ENCODE results near the gene EPO.
"Not testable (repeated sequence)": the region's sequence is repeated elsewhere in the genome, so short reads cannot be mapped to it uniquely, and the experiment has no call there.

The EPO gene

DNA sequence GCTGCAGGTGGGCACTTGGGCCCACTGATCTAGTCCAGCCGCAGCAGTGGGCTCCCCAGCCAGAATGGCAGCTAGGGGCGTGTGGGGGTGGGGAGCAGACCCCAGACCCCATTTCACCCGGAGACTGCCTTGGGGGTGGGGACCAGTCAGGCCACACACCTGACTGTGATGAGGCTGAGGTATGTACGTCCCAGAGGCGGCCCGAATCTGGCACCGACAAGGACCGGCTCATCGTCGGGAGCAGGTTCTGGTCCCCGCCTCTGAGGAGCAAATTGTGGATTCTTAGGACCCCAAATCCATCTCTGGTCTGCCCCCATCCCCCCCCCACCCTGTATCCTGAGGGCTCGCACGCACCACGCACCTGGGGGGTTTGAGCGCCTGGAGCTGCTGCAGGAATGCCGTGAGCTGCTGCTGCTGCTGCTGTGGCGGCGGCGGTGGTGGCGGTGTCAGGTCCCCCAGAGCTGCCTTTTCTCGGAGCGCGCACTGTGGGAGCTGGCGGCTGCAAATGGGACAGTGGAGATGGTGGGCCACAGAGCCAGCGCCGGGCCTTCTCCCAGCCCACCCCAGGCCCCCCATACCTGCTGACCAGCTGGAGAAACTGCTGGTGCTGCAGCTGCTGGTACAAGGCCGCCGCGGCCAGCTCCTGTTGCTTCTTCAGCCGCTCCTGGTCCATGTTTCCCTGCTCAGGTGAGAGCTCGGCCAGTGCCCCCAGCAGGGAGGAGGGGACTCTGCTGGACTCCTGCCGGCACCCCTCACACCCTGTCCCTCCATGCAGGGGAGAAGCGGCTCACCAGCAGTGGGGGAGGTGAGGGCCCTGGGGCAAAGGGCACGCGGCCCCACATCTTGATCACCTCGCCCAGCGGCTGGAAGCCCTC lies 36.4 kb upstream of the EPO start:
- DNase-seq: no peak

DNA sequence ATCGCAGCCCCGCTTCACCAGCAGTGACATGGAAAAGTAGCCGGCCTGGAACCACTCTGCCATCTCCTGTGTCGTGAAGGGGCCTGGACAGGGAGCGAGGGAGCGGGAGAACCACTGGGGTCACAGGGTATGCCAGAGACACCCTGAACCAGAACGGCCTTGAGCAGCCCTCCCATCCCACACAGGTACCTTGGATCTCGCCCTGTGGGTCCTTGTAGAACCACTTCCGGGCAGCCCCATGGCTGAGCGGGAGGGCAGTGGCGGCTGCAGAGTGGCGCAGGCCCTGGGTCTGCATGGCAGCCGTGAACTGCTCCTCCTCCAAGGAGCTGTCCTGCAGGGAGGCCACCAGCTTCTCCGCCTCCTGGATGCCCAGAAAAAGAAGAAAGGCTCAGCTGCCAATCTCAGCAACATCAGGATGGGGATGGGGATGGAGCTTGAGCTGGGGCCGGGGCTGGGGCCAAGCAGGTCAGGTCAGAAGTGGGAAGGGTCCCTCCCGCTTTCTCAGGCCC lies 35.7 kb upstream of the EPO start:
- no peak for DNase-seq

DNA sequence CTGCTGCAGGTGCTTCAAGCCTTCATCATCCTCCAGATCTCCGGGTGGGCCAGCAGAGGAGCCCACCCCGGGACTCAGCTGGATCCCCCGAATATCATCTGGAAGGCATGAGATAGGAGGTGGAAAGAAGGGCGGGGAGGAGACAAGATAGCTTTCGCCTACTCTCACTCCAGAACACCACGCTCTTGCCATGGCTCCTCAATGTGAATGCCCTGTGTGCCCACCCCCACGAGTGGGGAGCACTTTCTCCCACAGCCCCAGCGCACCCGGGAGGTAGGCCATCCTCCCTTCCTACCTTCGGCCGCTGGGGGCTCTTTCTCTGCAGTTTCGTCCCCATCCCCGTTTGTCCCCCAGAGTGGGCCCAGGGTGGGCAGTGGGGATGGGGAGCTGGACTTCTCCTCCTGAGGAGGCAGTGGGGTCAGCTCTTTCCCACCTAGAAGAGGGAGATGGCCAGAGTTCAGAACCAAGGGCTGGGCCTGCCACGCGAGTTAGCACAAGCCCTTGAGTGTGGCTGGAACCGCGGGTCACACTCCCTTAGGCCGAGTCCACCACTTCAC lies 35.1 kb upstream of the EPO start:
- no peak for DNase-seq

DNA sequence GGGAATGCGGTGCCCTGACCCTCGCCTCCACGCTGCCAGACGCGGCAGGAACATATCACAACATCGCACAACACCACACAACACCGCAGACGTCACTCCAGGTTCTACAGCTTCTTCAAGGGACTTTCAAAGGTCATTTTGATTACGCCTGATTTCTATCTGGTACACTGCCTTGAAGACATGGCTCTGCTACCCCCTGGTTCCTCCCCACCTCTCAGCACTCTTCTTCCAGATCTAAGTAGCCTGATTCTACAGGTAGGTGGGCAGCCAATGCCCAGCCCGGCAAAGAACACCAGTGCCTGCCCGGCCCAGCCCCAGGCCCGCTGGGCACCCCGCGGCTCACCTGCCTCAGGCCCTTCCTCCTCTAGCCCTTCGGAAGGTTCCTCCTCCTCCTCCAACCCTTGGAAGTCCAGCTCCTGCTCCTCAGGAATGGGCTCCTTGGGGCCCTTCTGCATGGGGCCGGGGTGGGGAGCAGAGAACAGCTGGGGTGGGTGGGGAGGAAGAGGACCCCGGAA lies 34.6 kb upstream of the EPO start:
- no peak for DNase-seq

DNA sequence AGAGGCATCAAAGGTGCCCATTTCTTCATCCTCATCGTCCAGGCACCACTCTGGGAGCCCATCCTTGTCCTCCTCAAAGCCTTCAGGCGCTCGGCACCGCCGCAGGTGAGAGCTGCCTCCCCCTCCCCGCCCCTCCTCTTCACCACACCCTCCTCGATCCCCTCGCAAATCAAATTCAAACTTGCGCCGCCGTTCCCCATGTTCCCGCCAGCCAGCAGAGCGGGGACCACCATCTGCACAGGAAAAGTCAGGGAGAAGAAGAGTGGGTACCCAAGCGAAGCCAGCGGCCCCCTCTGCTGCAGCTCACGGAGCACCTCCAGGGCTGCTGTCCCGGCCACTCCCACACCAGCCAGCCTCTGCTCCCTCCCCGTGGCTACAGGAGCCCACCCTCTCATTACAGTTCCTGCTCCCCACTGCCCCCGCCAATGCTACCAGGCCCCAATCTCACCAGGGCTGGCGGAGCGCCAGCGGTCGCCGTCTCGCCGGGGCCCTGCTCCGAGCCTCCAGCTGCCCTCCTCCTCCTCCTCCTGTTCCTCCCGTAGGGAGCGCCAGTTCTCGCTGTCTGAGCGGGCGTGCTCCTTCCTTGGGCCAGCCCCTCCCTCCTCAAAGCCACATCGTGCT lies 34.0 kb upstream of the EPO start:
- no peak for DNase-seq

DNA sequence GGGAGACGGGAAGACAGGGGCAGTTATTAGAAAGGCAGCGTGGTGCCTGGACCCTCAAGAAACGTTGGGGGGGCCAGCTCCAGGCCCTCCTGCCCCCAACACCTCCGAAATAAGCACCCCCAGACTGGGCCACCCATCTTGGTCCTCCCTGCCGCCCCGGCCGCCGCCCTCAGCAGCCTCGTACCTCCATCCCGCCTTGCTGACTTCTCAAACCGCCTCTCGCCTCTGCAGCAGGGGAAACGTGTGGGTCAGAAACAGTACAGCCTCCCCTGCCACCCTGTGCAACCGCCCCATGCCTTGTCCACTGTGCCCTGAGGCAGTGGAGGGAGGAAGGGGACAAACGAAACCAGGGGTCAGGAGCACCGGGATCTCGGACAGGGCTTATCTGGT lies 33.5 kb upstream of the EPO start:
- no peak for DNase-seq

DNA sequence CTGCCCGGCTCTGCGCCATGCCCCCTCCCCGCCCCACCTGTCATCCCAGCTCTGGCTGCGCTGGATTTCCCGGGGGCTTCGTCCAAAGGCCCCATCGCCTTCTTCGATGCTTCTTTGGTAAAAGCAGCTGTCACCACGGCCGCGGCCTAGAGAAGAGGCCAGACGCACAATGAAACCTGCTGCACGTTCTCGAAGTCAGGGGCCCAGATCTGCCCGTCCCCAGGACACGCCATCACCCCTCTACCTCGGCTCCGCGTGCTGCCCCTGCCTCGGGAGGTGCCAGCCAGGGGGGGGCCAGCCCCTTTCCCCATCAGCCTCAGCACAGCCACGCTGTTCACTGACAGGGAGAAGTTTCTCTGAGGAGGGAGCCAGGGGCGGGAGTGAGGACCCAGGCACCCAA lies 33.0 kb upstream of the EPO start:
- no peak for DNase-seq

DNA sequence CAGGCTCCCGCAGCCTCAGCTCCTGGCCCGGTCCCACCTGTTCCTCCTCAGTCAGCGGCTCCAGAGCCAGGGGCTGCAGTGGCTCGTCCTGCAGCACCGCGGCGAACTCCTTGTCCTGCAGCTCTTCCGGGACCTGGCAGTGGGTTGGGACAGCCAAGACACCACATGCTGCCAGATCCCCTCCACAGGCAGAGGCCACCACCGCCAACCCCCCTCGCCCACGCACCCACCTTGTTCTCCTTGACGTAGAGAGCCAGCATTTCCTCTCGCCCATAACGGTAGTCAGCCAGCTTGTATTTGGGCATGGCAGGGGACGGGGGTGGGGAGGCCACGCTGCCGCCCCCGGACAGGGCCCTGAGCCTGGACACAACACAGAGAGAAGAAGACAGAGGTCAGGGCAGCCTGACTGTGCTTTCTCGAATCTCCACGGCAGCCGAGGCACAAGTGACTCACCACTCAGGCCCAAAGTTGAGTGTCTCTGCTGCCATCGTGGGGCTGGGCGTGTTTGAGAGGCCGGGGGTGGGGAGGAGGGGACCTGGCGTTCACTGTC lies 32.4 kb upstream of the EPO start:
- no peak for DNase-seq

DNA sequence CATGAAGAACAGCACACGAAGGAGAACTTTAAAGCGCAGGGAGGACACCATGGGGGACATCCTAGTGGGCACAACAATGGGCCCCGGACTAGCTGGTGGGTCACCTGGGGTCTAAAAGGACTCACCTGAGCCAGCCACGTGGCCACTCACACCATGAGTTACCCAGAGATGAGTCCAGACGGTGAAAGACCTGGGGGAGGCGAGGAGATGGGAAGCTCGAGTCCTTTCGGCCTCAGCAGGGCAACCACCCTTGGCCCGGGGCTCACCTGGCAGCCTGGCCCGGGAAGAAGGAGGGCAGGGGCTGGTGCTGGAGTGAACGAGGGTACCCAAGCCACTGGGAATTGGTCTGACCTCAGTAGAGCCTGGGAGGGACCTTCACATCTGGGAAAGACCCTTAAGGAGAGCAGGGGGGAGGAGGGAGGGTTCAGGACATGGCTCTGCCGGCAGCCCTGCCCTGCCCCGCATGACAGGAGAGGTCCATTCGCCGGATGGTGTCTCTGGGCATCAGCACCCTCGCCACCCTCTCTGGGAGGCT lies 31.9 kb upstream of the EPO start:
- no peak for DNase-seq

DNA sequence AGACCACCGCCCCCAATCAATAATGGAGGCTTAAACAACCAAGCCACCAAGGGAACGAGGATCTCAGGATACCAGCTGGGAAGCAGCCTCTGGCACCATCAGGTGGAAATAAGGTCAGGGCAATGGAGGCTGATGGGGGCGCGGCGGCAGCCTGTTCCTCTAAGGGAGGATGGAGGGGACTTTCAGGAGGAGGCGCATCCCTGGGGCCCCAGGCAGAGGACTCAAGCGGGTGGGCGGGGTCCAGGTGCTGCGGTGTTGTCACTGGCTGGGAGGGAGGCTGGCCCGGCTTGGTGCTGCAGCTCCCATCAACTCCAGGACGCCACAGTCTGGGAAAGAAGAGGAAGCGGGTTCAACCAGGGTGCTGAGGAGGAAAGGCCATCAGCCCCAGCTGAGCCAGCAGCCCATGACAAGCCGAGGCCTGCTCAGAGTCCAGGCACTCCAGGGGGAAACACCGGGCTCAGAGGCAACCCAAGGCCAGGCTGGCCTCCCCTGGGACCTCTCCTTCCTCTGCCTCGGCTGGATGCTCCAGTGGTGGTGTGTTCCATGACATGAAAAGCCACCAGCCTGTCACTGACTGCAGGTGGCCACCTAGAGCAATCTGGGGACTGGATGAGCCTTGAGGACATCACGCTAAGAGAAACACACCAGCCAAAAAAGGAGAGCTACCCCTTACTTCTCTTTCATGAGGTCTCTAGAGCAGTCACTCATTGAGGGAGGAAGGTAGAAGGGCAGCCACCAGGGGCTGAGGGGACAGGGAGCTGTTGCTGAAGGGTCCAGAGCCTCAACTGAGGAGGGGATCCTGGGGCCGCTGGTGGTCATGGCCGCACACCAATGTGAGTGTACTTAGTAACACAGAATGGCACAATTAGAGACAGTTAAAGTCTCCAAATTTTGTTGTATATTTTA lies 30.8 kb upstream of the EPO start:
- DNase-seq: no peak

DNA sequence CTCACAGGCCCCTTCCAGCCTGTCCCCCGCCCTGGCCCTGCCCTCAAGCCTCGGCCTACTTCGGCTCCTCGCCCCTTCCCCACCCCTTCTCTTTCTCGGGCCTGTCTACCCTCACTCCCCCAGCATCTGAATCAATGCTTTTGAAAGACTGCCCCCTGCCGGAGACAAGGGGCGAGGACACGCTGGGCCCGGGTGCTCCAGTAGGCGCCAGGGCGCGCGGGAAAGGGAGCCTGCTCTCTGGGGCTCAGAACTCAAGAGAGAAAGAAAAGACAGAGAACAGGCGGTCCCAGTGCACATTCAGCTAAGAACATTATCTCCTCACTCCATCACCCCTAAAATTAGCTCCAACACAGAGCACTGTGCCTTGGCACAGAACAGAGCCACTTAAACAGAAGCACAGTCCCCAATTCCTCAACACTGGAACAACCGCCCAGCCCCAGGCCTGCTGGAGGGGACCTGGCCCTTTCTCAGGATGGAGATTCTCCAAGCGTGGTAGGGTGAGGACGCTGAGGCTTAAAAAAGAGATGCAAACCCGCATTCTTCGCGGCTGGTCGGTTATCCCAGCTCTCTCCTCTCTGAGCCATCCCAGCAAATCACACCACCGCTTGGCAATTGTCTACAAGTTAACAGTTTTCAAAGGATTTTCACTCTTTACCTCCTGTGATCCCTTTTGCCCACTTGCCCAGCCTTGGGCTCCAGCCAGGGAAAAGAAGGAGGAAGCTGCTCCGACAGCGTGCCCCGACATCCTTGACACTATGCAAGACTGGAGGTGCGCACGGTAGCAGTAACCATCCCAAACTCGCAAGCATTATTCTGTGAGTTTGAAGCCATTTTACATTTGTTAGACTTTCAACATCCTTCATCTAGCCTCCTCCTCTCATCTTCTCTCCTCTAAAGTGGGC lies 28.3 kb upstream of the EPO start:
- peak; percentile 79 for DNase-seq

DNA sequence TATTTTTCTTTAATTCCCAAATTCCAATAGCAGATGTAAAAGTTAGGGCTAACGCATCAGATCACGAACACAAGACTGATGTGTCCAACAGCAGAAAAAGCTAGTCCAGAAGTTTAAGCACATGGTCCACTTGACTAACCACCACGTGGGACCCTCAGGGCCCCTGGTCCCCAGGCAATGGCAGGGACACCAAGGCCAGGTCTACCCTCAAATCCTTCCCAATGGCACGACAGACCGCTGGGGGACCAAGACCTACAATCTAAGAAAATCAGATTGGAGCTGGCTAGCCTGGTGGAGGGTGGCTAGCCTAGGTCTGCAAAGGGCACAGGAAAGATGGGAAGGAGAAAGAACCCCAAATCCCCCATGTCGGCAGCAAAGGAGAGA lies 27.7 kb upstream of the EPO start:
- no peak for DNase-seq

DNA sequence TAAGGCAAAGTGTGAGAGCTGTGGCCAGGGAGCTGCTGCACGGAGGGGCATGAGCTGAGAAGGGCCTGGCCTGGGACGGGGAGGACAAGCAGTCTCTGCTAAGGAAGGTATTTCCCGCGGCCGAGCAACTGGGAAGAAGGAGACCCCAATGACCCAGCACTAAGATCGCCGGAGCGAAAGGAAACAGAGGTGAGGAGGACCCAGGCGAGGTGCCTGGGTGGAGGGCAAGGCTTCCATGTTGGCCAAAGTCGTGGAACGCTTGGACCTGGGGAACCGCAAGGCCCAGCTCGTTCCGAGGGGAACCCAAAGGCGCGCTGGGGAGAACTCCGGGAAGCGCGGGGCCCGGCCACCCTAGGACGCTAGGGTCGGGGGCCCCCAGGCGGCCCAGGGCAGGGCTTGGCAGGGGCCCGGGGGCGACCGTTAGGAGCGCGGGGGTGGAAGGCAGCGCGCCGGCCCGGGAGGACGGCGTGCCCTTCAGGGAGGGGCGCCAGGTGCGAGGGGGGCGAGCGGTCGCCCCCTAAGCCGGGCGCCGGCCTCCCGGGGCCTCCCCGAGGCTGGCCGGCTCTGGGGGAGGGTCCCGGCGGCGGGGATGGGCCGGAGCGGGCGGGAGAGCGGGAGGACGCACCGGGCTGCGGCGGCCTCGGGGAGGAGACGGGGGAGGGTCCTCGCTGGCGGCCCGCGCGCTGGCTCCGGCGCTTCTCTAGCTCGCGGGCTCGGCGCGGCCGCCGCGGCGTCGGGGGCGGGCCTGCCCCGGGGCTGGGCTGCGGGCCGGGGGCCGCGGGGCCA lies 26.8 kb upstream of the EPO start:
- DNase-seq: no peak

DNA sequence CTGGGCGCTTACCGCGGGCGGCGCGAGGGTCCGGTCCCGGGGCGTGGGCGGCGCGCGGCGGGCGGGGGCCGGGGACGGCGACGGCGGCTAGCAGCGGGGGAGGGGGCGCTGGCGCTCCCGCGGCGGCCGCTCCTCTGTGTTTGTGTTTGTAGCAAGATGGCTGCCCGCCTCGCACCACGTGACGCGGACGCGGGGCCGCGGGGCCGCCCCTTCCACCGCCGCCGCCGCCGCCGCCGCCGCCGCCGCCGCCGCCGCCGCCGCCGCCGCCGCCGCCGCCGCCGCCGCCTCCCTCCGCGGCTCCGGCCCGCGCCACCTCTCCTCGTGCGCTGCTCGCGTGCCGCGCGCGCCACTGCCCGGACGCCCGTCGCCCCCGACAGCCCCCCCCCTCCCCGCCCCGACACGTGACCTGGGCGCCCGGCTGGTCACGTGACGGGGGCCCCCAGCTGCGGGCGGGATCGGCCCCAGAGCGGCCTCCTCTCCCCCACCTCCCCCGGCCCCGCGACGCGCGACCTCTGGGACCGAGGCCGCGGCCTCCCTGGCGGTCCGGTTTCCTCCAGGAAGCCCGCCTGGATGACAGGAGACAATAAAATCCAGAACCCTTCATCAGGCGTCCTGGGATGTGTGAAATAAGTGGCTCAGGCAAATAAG lies 26.0 kb upstream of the EPO start, which contains the start of gene GIGYF1:
GIGYF1 (minus strand) TSS at position 153 of the 648 bp plus-strand sequence. CDS start 6,012 bp downstream, outside the sequence.
- peak; percentile 67 for DNase-seq

DNA sequence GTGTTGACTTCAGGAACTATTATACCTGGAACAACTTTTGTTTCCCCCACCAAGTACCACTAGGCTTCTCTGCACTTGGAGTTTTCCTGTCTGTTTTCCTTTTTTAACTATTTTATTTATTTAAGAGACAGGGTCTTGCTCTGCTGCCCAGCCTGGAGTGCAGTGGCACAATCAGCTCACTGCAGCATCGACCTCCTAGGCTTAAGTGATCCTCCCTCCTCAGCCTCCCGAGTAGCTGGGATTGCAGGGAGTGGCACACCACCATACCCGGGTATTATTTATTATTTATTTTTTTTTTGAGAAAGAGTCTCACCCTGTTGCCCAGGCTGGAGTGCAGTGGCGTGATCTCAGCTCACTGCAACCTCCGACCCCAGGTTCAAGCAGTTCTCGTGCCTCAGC lies 24.1 kb upstream of the EPO start:
- no peak for DNase-seq

DNA sequence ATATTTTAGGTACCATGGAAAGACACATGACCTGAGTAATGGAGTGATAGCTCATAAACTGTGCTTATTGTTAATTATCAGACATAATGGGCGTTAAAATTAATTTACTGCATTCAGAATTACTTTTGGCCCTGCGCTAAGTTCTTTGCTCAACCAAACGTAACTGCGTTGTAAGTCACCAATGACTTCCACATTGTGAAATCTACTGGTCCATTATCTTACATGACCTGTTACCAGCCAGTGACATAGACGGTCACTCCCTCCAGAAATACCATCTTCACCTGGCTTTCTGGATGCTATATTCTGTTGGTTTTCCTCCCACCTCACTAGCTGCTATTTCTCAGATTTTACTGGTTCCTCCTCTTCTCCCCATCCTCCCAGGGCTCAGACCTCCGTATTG lies 21.2 kb upstream of the EPO start:
- DNase-seq: no peak

DNA sequence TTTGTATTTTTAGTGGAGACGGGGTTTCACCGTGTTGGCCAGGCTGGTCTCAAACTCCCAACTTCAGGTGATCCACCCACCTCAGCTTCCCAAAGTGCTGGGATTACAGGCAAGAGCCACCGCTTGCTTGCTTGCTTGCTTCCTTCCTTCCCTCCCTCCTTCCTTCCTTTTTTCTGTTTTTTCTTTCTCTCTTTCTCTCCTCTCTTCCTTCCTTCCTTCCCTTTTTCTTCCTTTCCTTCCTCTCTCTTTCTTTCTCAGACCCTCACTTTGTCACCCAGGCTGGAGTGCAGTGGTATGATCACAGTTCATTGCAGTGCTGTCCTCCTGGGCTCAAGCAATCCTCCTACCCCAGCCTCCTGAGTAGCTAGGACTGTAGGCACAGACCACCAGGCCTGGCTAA lies 19.2 kb upstream of the EPO start:
- DNase-seq: not testable (repeated sequence)

DNA sequence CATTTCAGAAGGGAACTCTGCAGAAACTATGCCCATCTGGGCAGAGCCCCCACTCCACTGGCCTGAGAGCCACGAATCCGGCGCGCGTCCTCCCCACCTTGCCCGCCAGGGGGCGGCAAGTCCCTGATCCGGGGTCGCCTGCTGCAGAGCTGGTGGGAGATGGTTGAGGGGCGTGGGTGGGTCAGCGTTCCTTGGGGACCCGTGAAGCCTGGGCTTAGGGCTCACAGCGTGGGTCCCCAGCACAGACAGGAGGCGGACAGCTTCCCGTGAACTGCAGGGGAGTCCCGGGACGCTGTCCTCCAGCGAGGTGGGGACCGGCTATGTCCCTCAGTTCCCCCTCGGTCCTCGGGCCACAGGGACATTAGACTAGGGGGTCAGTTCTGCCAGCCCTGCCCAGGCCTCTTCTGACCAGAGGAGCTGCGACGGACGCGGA lies 14.9 kb upstream of the EPO start:
- peak; percentile 78 for DNase-seq

Data from stimulated activated CD4-positive, alpha-beta T cell treated with anti-CD3 and anti-CD28 coated beads, Interleukin-12 subunit alpha, Interleukin-12 subunit beta, amount 100 ng/mL, for 4 hours (primary cell).